Hepatocyte (in vitro differentiated cells): ENCODE measurements around the gene DLG2.

Experiments used
- CTCF ChIP-seq: fragments of 200-600 bp; sonication (generic); IDR thresholded peaks from 2 replicates; pipeline ENCODE4 v1.5.1; 2016; ENCODE audit warnings: antibody characterized with exemption, mild to moderate bottlenecking; ENCODE audit not compliant: poor library complexity
- EZH2phosphoT487 ChIP-seq: fragments of 200-600 bp; sonication (generic); IDR thresholded peaks from one replicate; pipeline ENCODE4 v1.6.1; 2018; ENCODE audit warnings: antibody characterized with exemption, mild to moderate bottlenecking, low read depth, moderate library complexity; ENCODE audit not compliant: unreplicated experiment, severe bottlenecking

GRCh38 chr11:84497981-84498411, 1129.1 kb downstream of the DLG2 start:
- TF ChIP-seq EZH2phosphoT487 (no peak), CTCF (no peak)
